Spleen (tissue), 11 donors: ENCODE results near the gene HSPA12B. TPM values are rescaled to one million over a fixed set of nuclear protein-coding genes. Genes with fewer than 3 reads are reported as not detected.

Source experiments
- DNase-seq: peaks from one replicate; pipeline ENCODE4 v3.0.0-alpha.2; 2020
- H3K27ac ChIP-seq, 8 donors: fragments of 200-600 bp; sonication (generic) in 7 of 8; 1 replicate in 4 of 8; 2 replicates in 4 of 8; pipeline versions ENCODE4 v1.5.0 to v1.8.0; 2016 to 2021; ENCODE audit warnings: inconsistent platforms in 4 of 8, mild to moderate bottlenecking in 4 of 8, moderate library complexity in 1 of 8
- H3K27me3 ChIP-seq, 7 donors: fragments of 200-600 bp; sonication (generic) in 6 of 7; replicated peaks in 1 of 7; 1 replicate in 4 of 7; 2 replicates in 3 of 7; pipeline versions ENCODE4 v1.5.0 to v1.8.0; 2016 to 2021; ENCODE audit warnings: inconsistent platforms in 3 of 7, mild to moderate bottlenecking in 1 of 7
- H3K36me3 ChIP-seq, 6 donors: fragments of 200-600 bp; sonication (generic) in 5 of 6; 1 replicate in 4 of 6; 2 replicates in 2 of 6; pipeline versions ENCODE4 v1.5.0 to v1.8.0; 2016 to 2021; ENCODE audit warnings: inconsistent platforms in 2 of 6
- H3K4me1 ChIP-seq, 6 donors: fragments of 200-600 bp; sonication (generic) in 5 of 6; 1 replicate in 3 of 6; 2 replicates in 3 of 6; pipeline versions ENCODE4 v1.5.0 to v1.8.0; 2016 to 2021; ENCODE audit warnings: inconsistent platforms in 3 of 6
- H3K4me3 ChIP-seq, 8 donors: fragments of 200-600 bp; sonication (generic) in 7 of 8; 1 replicate in 4 of 8; 2 replicates in 4 of 8; pipeline versions ENCODE4 v1.5.0 to v1.8.0; 2016 to 2021; ENCODE audit warnings: inconsistent platforms in 4 of 8, mild to moderate bottlenecking in 4 of 8, moderate library complexity in 2 of 8
- H3K9me3 ChIP-seq, 8 donors: fragments of 200-600 bp; sonication (generic) in 7 of 8; 1 replicate in 4 of 8; 2 replicates in 4 of 8; pipeline versions ENCODE4 v1.5.0 to v1.8.0; 2016 to 2021; ENCODE audit warnings: inconsistent platforms in 4 of 8
- POLR2A ChIP-seq, 3 donors: fragments of 450-650 bp; IDR thresholded peaks; one replicate each; pipeline ENCODE4 v1.5.1; 2017; ENCODE audit warnings: antibody characterized with exemption in 3 of 3, mild to moderate bottlenecking in 1 of 3
- POLR2AphosphoS5 ChIP-seq, 3 donors: sonication (generic); formaldehyde crosslinking; IDR thresholded peaks; one replicate each; pipeline ENCODE4 v1.5.1; 2017; ENCODE audit warnings: antibody characterized with exemption in 3 of 3
- WGBS, 5 donors: extraction: QIAGEN DNeasy Blood & Tissue Kit in 3 of 5; methylation state at CpG; one replicate each; pipeline versions ENCODE4 v1.1.5 to v1.1.7; 2013 to 2018; 5-methylcytosine and 5-hydroxymethylcytosine counted together
- intact Hi-C: fragments of 100-400 bp; cut with DNase I; formaldehyde crosslinking; loops from one replicate; pipeline ENCODE4 v1.15.0; 2023; ENCODE audit warnings: low total_unique reads
- polyA plus RNA-seq, 3 donors: library from polyadenylated mRNA; stranded (reverse); fragments of 200-250 nt; gene quantifications; one replicate each; pipeline ENCODE4 v1.2.1, GENCODE V29; 2013
- total RNA-seq, 7 donors: library from RNA; depleted of rRNA in 3 of 7; stranded (reverse); fragments of >200 nt in 3 of 7; fragmentation: NEBNext Ultra II Directional in 4 of 7; extraction: Animal tissue kit (Norgen Biotek cat#: 25700) in 4 of 7; gene quantifications; one replicate each; pipeline versions ENCODE4 v1.1.0 to v1.2.1, GENCODE V29; 2016 to 2021
- TF ChIP-seq, protein P1 (sequence below), 11 experiments: fragments of 200-600 bp in 7 of 11; fragments of 450-650 bp in 4 of 11; sonication (generic) in 4 of 11; IDR thresholded peaks in 8 of 11; conservative IDR thresholded peaks in 3 of 11; 1 replicate in 7 of 11; 2 replicates in 4 of 11; pipeline versions ENCODE4 v1.4.0 to v1.8.0; 2016 to 2021; ENCODE audit warnings: antibody characterized with exemption in 11 of 11, inconsistent platforms in 4 of 11, mild to moderate bottlenecking in 1 of 11
- donor health status: healthy with polysubstance abuse.
- donor health status: DM: no; HTN: no; CAD: no; lungs with moderate emphysema.
- donor health status: DM: no; HTN: no; CAD: no.
- donor health status: Bipolar disorder and iron deficiency.
- donor health status: healthy.
- donor health status: DM: no; HTN: no; CAD: no.
- donor health status: DM: yes; HTN: yes; CAD: no.

Gene HSPA12B
- total and polyA plus RNA-seq, 10 donors: 5.7 to 74.0 (median 27.2) TPM

DNA sequence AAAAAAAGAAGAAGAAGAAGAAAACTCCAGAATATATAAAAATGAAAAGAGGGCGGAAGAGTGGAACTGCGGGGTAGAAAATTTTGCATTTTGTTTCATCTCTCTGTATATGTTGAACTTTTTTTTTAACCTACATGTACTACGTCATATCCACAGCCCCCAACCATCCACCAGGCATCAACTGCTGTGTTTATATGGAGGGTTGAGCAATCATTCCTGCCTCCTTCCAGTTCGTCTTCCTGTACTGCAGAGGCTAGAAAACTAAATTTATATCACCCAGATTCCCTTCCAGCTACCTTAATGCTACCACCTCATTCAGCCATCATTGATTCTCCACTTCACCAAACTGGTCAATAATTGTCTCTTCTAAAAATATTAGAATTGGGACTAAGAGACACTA is 10.6 kb upstream of the HSPA12B start:
- WGBS, 5 donors: 78 to 91% (median 79%) methylated on average over 4 of the region's 4 CpGs

DNA sequence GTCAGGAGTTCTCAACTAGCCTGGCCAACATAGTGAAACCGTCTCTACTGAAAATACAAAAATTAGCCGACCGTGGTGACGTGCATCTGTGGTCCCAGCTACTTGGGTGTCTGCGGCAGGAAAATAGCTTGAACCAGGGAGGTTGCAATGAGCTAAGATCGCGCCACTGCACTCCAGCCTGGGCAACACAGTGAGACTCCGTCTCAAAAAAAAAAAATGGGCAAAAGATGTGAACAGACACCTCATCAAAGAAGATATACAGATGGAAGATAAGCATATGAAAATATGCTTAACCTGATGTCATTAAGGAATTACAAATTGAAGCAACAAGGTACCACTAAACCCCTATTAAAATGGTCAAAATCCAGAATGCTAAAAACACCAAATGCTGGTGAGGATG is 9.2 kb upstream of the HSPA12B start:
- intact Hi-C loops: no loop called here
- Histone ChIP-seq H3K9me3 (no peaks in the 10 kb centered on the region), H3K27ac (no peak overlapping the region), H3K4me1 (peaks cover 0 to 14% (median 4%) of the 10 kb centered on the region in 6 donors), H3K36me3 (no peaks in the 10 kb centered on the region), H3K27me3 (peaks cover 0 to 36% (median 0%) of the 10 kb centered on the region in 7 donors), H3K4me3 (no peak overlapping the region)
- TF ChIP-seq POLR2AphosphoS5 (IDR thresholded peaks at IDR 0.05) (no peak), POLR2A (IDR thresholded peaks at IDR 0.05) (no peak)
- TF ChIP-seq, protein P1, sequence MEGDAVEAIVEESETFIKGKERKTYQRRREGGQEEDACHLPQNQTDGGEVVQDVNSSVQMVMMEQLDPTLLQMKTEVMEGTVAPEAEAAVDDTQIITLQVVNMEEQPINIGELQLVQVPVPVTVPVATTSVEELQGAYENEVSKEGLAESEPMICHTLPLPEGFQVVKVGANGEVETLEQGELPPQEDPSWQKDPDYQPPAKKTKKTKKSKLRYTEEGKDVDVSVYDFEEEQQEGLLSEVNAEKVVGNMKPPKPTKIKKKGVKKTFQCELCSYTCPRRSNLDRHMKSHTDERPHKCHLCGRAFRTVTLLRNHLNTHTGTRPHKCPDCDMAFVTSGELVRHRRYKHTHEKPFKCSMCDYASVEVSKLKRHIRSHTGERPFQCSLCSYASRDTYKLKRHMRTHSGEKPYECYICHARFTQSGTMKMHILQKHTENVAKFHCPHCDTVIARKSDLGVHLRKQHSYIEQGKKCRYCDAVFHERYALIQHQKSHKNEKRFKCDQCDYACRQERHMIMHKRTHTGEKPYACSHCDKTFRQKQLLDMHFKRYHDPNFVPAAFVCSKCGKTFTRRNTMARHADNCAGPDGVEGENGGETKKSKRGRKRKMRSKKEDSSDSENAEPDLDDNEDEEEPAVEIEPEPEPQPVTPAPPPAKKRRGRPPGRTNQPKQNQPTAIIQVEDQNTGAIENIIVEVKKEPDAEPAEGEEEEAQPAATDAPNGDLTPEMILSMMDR (IDR thresholded peaks at IDR 0.05 in 8 of 11, conservative IDR thresholded peaks at IDR 0.05 in 3 of 11): no peak
- no peak for DNase-seq
- 85 to 94% (median 86%) methylated on average over 8 of the region's 8 CpGs for WGBS, 5 donors

More for the DNA sequence above, 10.6 kb upstream of the HSPA12B start:
- TF ChIP-seq POLR2A (IDR thresholded peaks at IDR 0.05) (no peak), POLR2AphosphoS5 (IDR thresholded peaks at IDR 0.05) (no peak)
- TF ChIP-seq, protein P1 (IDR thresholded peaks at IDR 0.05 in 8 of 11, conservative IDR thresholded peaks at IDR 0.05 in 3 of 11): no peak
- Histone ChIP-seq H3K36me3 (no peaks in the 10 kb centered on the region), H3K4me3 (no peak overlapping the region), H3K27ac (no peak overlapping the region), H3K27me3 (peaks cover 0 to 22% (median 0%) of the 10 kb centered on the region in 7 donors), H3K4me1 (peaks cover 0 to under 1% (median 0%) of the 10 kb centered on the region in 6 donors), H3K9me3 (no peaks in the 10 kb centered on the region)
- intact Hi-C loops: no loop called here
- DNase-seq: no peak

DNA sequence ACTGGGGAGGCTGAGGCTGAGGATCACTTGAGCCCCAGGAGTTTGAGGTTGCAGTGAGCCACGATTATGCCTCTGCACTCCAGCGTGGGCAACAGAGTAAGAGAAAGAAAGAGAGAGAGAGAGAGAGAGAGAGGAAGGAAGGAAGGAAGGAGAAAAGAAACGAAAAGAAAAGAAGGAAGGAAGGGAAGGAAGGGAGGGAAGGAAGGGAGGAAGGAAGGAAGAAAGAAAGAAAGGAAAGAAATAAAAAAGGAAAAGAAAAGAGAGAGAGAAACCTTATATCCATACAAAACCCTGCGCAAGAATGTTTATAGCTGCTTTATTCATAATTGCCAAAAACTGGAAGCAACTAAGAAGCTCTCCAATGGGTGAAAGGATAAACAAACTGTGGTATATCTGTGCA is 8.1 kb upstream of the HSPA12B start:
- peaks cover 0 to 24% (median 9%) of the 10 kb centered on the region in 6 donors for H3K4me1 ChIP-seq
- 51 to 62% (median 56%) methylated on average over 4 of the region's 4 CpGs for WGBS, 5 donors
- H3K27ac ChIP-seq: no peak overlapping the region
- no peaks in the 10 kb centered on the region for H3K36me3 ChIP-seq
- intact Hi-C loops: no loop called here
- no peaks in the 10 kb centered on the region for H3K9me3 ChIP-seq
- no peak for DNase-seq
- no peak for TF ChIP-seq POLR2A (IDR thresholded peaks at IDR 0.05)
- no peak for TF ChIP-seq POLR2AphosphoS5 (IDR thresholded peaks at IDR 0.05)
- TF ChIP-seq, protein P1 (IDR thresholded peaks at IDR 0.05 in 8 of 11, conservative IDR thresholded peaks at IDR 0.05 in 3 of 11): no peak
- H3K4me3 ChIP-seq: no peak overlapping the region
- H3K27me3 ChIP-seq: peaks cover 0 to 46% (median 0%) of the 10 kb centered on the region in 7 donors

DNA sequence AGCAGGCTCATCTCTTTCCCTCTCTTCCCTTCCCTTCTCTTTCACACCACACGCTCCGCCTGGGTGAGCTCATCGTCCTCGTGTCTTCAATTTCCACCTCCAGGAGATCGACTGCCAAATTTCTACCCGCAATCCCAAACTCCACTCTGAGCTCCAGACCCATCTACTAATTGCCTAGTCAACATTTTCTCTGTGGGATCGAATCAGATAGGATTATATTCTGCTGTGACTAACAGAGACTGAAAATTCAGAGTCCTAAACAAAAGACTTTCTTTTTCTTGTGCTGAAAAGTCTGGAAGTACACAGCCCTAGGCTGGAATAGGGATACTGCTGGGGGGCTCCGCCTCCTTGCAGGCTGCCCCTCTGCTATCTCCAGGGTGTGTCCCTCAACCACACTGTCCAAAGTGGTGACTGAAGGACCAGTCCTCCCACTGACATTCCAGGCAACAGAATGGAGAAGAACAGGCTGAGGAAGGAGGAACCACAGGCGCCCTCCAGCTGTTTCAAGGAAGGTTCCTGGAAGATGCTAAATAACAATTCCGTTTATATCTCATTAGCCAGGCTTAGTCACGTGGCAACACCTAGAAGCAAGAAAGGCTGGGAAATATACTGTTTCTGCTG is 5.0 kb upstream of the HSPA12B start:
- DNase-seq: peak; percentile 23
- Histone ChIP-seq H3K9me3 (no peaks in the 10 kb centered on the region), H3K27me3 (peaks cover 0 to 69% (median 7%) of the 10 kb centered on the region in 7 donors), H3K4me3 (no peak overlapping the region), H3K36me3 (no peaks in the 10 kb centered on the region), H3K4me1 (peaks cover 0 to 45% (median 15%) of the 10 kb centered on the region in 6 donors), H3K27ac (no peak overlapping the region)
- WGBS, 5 donors: 51 to 64% (median 54%) methylated on average over 11 of the region's 11 CpGs
- intact Hi-C loops: no loop called here
- TF ChIP-seq, protein P1 (IDR thresholded peaks at IDR 0.05 in 8 of 11, conservative IDR thresholded peaks at IDR 0.05 in 3 of 11): no peak
- TF ChIP-seq POLR2AphosphoS5 (IDR thresholded peaks at IDR 0.05) (no peak), POLR2A (IDR thresholded peaks at IDR 0.05) (no peak)
